ENCODE measurements around the gene CD28.

The CD28 gene

GRCh38 chr2:203711399-203711798 is 5.0 kb downstream of the CD28 start:
- Mint-ChIP-seq H3K9me3 (no peaks in the 10 kb centered on the region), H3K4me1 (peaks cover 3% of the 10 kb centered on the region), H3K36me3 (ENCODE audit: low read depth) (no peaks in the 10 kb centered on the region), H3K4me3 (no peak overlapping the region), H3K27me3 (ENCODE audit: low read depth) (no peaks in the 10 kb centered on the region), H3K27ac (no peak overlapping the region)
- no peak for TF ChIP-seq CTCF (IDR thresholded peaks at IDR 0.05; ENCODE audit: unreplicated experiment in 3 of 3)

- Mint-ChIP-seq H3K9me3 (no peaks in the 10 kb centered on the region), H3K36me3 (ENCODE audit: low read depth) (no peaks in the 10 kb centered on the region), H3K4me3 (no peak overlapping the region), H3K4me1 (no peaks in the 10 kb centered on the region), H3K27ac (no peak overlapping the region), H3K27me3 (ENCODE audit: low read depth) (no peaks in the 10 kb centered on the region)
- TF ChIP-seq CTCF (IDR thresholded peaks at IDR 0.05; ENCODE audit: unreplicated experiment in 3 of 3): no peak
These were observed 6.9 kb downstream of the CD28 start for GRCh38 chr2:203713381-203713780.

- no peaks in the 10 kb centered on the region for H3K27me3 Mint-ChIP-seq (ENCODE audit: low read depth)
- H3K36me3 Mint-ChIP-seq (ENCODE audit: low read depth): no peaks in the 10 kb centered on the region
- H3K9me3 Mint-ChIP-seq: no peaks in the 10 kb centered on the region
- H3K4me3 Mint-ChIP-seq: no peak overlapping the region
- no peaks in the 10 kb centered on the region for H3K4me1 Mint-ChIP-seq
- H3K27ac Mint-ChIP-seq: no peak overlapping the region
- no peak for TF ChIP-seq CTCF (IDR thresholded peaks at IDR 0.05; ENCODE audit: unreplicated experiment in 3 of 3)
These were observed 7.7 kb downstream of the CD28 start for GRCh38 chr2:203714112-203714511.

- Mint-ChIP-seq H3K9me3 (no peaks in the 10 kb centered on the region), H3K27me3 (ENCODE audit: low read depth) (no peaks in the 10 kb centered on the region), H3K36me3 (ENCODE audit: low read depth) (no peaks in the 10 kb centered on the region), H3K4me3 (no peak overlapping the region), H3K27ac (no peak overlapping the region), H3K4me1 (peaks cover under 1% of the 10 kb centered on the region)
- TF ChIP-seq CTCF (IDR thresholded peaks at IDR 0.05; ENCODE audit: unreplicated experiment in 3 of 3): no peak
These were observed 9.3 kb downstream of the CD28 start for GRCh38 chr2:203715744-203716143.

- no peak overlapping the region for H3K4me3 Mint-ChIP-seq
- H3K27ac Mint-ChIP-seq: no peak overlapping the region
- no peaks in the 10 kb centered on the region for H3K27me3 Mint-ChIP-seq (ENCODE audit: low read depth)
- no peaks in the 10 kb centered on the region for H3K9me3 Mint-ChIP-seq
- no peak for TF ChIP-seq CTCF (IDR thresholded peaks at IDR 0.05; ENCODE audit: unreplicated experiment in 3 of 3)
- peaks cover 15% of the 10 kb centered on the region for H3K4me1 Mint-ChIP-seq
- H3K36me3 Mint-ChIP-seq (ENCODE audit: low read depth): no peaks in the 10 kb centered on the region
These were observed 11.6 kb downstream of the CD28 start for GRCh38 chr2:203718087-203718486.

- H3K4me3 Mint-ChIP-seq: no peak overlapping the region
- H3K27me3 Mint-ChIP-seq (ENCODE audit: low read depth): no peaks in the 10 kb centered on the region
- peaks cover 15% of the 10 kb centered on the region for H3K4me1 Mint-ChIP-seq
- H3K9me3 Mint-ChIP-seq: no peaks in the 10 kb centered on the region
- H3K36me3 Mint-ChIP-seq (ENCODE audit: low read depth): no peaks in the 10 kb centered on the region
- H3K27ac Mint-ChIP-seq: no peak overlapping the region
- TF ChIP-seq CTCF (IDR thresholded peaks at IDR 0.05; ENCODE audit: unreplicated experiment in 3 of 3): no peak
These were observed 13.3 kb downstream of the CD28 start for GRCh38 chr2:203719456-203720410.

All from nephron (organoid).